Endodermal cell (in vitro differentiated cells): ENCODE results near the gene IMMP2L. TPM values are rescaled to one million over a fixed set of nuclear protein-coding genes. Genes with fewer than 3 reads are reported as not detected.

Experiments
- DNase-seq: peaks from one replicate; pipeline ENCODE4 v3.0.0-alpha.2; 2017
- H3K27ac ChIP-seq: 2 replicates; pipeline ENCODE4 v1.5.1; 2013; ENCODE audit warnings: mild to moderate bottlenecking, low read depth, low read length, moderate library complexity
- H3K27me3 ChIP-seq: 2 replicates; pipeline ENCODE4 v1.6.1; 2013; ENCODE audit warnings: mild to moderate bottlenecking, low read length, moderate library complexity; ENCODE audit not compliant: insufficient read depth, control insufficient read depth, poor library complexity, severe bottlenecking
- H3K36me3 ChIP-seq: 2 replicates; pipeline ENCODE4 v1.7.0; 2013; ENCODE audit warnings: mild to moderate bottlenecking, low read length, moderate library complexity; ENCODE audit not compliant: control insufficient read depth, insufficient read depth
- H3K4me1 ChIP-seq: one replicate; pipeline ENCODE4 v1.7.0; 2013; ENCODE audit warnings: low read length; ENCODE audit not compliant: control insufficient read depth, insufficient read depth
- H3K4me3 ChIP-seq: 2 replicates; pipeline ENCODE4 v1.5.1; 2013; ENCODE audit warnings: mild to moderate bottlenecking, low read length, moderate library complexity
- H3K9ac ChIP-seq: 2 replicates; pipeline ENCODE4 v1.6.1; 2013; ENCODE audit warnings: mild to moderate bottlenecking, low read length, moderate library complexity; ENCODE audit not compliant: poor library complexity, severe bottlenecking; ENCODE audit errors: extremely low read depth
- H3K9me3 ChIP-seq: 2 replicates; pipeline ENCODE4 v1.6.1; 2013; ENCODE audit warnings: mild to moderate bottlenecking, low read length, moderate library complexity; ENCODE audit not compliant: control insufficient read depth
- H3K27ac Mint-ChIP-seq: 2 replicates; pipeline ENCODE4 v1.8.0; 2020; ENCODE audit warnings: mixed read lengths
- H3K27me3 Mint-ChIP-seq: 2 replicates; pipeline ENCODE4 v1.8.0; 2021; ENCODE audit warnings: mild to moderate bottlenecking, mixed read lengths; ENCODE audit not compliant: insufficient read depth
- H3K36me3 Mint-ChIP-seq: 2 replicates; pipeline ENCODE4 v1.8.0; 2020; ENCODE audit warnings: low read depth, mixed read lengths
- H3K4me1 Mint-ChIP-seq: 2 replicates; pipeline ENCODE4 v1.8.0; 2020; ENCODE audit warnings: mixed read lengths
- H3K4me3 Mint-ChIP-seq: 2 replicates; pipeline ENCODE4 v1.8.0; 2020; ENCODE audit warnings: mild to moderate bottlenecking, moderate library complexity, mixed read lengths
- H3K9me3 Mint-ChIP-seq: 2 replicates; pipeline ENCODE4 v1.8.0; 2020; ENCODE audit warnings: mild to moderate bottlenecking, mixed read lengths
- WGBS, 2 experiments: methylation state at CpG; one replicate each; pipeline versions ENCODE4 v1.1.5 to v1.1.7; 2013; ENCODE audit warnings: missing lambda C conversion rate in 2 of 2, mixed read lengths in 1 of 2; ENCODE audit not compliant: insufficient coverage in 1 of 2, insufficient read length in 1 of 2; 5-methylcytosine and 5-hydroxymethylcytosine counted together
- total RNA-seq, 2 donors: library from RNA; stranded (reverse); fragmentation: NEBNext Ultra II Directional in 1 of 2; extraction: Animal tissue kit (Norgen Biotek cat#: 25700) in 1 of 2; gene quantifications; 2 replicates in 1 of 2; 3 replicates in 1 of 2; pipeline ENCODE4 v1.2.1, GENCODE V29; 2021
- TF ChIP-seq, protein P1 (sequence below): fragments of 200-600 bp; sonication (generic); conservative IDR thresholded peaks from 2 replicates; pipeline ENCODE4 v1.5.0; 2021; ENCODE audit warnings: antibody characterized with exemption, mild to moderate bottlenecking

The IMMP2L gene
- total RNA-seq, 2 donors from 2014 or later = 17.7 to 19.4 TPM

DNA sequence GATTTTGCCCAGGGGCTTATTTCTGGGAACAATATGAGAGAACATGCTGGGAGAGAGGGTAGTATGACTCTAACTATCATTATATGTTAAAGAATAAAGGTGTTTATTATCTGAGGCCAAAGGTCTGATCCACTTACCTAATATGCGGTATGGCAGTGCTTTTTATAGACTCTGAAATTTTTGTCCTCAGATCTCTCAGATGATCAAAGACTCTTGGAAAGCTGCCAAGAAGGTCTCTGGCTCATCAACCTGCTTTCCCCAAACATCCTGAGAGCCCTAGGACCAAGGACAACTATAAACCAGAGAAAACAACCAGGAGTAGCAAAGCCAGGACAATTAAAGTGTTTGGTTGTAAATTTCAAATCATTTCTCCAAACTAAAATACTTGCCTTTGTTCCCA is 727.1 kb downstream of the IMMP2L start:
- Histone ChIP-seq H3K9me3 (peaks cover 8% of the 10 kb centered on the region), H3K27me3 (no peaks in the 10 kb centered on the region), H3K4me3 (no peak overlapping the region), H3K9ac (no peak overlapping the region), H3K27ac (no peak overlapping the region), H3K36me3 (no peaks in the 10 kb centered on the region), H3K4me1 (no peaks in the 10 kb centered on the region)
- 97 to 100% methylated on average over 1 of the region's 1 CpG for WGBS, 2 experiments
- TF ChIP-seq, protein P1, sequence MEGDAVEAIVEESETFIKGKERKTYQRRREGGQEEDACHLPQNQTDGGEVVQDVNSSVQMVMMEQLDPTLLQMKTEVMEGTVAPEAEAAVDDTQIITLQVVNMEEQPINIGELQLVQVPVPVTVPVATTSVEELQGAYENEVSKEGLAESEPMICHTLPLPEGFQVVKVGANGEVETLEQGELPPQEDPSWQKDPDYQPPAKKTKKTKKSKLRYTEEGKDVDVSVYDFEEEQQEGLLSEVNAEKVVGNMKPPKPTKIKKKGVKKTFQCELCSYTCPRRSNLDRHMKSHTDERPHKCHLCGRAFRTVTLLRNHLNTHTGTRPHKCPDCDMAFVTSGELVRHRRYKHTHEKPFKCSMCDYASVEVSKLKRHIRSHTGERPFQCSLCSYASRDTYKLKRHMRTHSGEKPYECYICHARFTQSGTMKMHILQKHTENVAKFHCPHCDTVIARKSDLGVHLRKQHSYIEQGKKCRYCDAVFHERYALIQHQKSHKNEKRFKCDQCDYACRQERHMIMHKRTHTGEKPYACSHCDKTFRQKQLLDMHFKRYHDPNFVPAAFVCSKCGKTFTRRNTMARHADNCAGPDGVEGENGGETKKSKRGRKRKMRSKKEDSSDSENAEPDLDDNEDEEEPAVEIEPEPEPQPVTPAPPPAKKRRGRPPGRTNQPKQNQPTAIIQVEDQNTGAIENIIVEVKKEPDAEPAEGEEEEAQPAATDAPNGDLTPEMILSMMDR = no peak
- Mint-ChIP-seq H3K27ac (no peak overlapping the region), H3K36me3 (no peaks in the 10 kb centered on the region), H3K9me3 (no peaks in the 10 kb centered on the region), H3K4me3 (no peak overlapping the region), H3K27me3 (peaks cover 1% of the 10 kb centered on the region), H3K4me1 (peaks cover 7% of the 10 kb centered on the region)
- DNase-seq = no peak

DNA sequence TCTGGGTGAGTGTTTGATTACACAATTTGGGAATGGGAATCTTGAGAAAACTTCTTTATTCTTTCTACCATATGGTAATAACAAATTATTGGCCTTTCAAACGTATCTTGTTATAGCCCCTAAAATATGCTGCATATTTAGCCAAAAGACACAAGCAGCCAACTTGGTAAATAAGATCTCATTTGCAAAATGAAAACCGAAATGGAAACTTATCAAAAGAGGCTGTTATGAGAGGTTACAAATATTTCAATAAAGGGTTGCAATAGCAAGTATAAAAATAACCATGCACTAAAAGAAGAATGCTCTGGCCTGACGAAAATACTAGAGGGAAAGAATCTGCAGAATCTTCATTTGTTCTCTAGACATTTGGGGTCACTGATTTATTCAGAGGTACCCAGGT is 730.9 kb downstream of the IMMP2L start:
- Histone ChIP-seq H3K4me1 (no peaks in the 10 kb centered on the region), H3K36me3 (no peaks in the 10 kb centered on the region), H3K27ac (no peak overlapping the region), H3K27me3 (no peaks in the 10 kb centered on the region), H3K4me3 (no peak overlapping the region), H3K9me3 (no peaks in the 10 kb centered on the region), H3K9ac (no peak overlapping the region)
- H3K27ac Mint-ChIP-seq = no peak overlapping the region
- H3K27me3 Mint-ChIP-seq = no peaks in the 10 kb centered on the region
- H3K4me3 Mint-ChIP-seq = no peak overlapping the region
- peaks cover 6% of the 10 kb centered on the region for H3K4me1 Mint-ChIP-seq
- no peaks in the 10 kb centered on the region for H3K36me3 Mint-ChIP-seq
- 73 to 89% methylated on average over 1 to 3 of the region's 3 CpGs for WGBS, 2 experiments
- no peak for DNase-seq
- H3K9me3 Mint-ChIP-seq = no peaks in the 10 kb centered on the region
- TF ChIP-seq, protein P1 = no peak

DNA sequence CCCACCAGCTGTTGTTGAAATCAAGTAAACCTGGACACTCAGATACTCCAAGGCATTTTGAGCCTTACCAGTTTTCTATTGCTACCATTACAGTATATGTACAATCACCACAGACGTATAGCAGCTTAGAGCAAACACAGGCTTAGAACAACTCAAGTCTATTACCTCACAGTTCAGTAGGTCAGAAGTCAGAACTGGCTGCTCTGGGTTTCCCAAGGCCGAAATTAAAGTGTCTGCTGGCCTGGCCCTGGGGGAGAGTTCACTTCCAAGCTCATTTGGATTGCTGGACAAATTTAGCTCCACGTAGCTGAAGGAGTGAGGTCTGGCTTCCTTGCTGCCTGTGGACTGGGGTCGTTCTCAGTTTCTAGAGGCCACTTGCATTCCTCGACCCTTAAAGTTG is 731.5 kb downstream of the IMMP2L start:
- H3K27ac ChIP-seq = no peak overlapping the region
- Mint-ChIP-seq H3K36me3 (no peaks in the 10 kb centered on the region), H3K4me1 (no peaks in the 10 kb centered on the region), H3K4me3 (no peak overlapping the region), H3K9me3 (peaks cover 2% of the 10 kb centered on the region), H3K27me3 (no peaks in the 10 kb centered on the region), H3K27ac (no peak overlapping the region)
- DNase-seq = no peak
- WGBS, 2 experiments = 82 to 90% methylated on average over 2 to 5 of the region's 5 CpGs
- no peaks in the 10 kb centered on the region for H3K9me3 ChIP-seq
- no peak overlapping the region for H3K9ac ChIP-seq
- H3K4me1 ChIP-seq = no peaks in the 10 kb centered on the region
- TF ChIP-seq, protein P1 = no peak
- H3K36me3 ChIP-seq = no peaks in the 10 kb centered on the region
- no peaks in the 10 kb centered on the region for H3K27me3 ChIP-seq
- H3K4me3 ChIP-seq = no peak overlapping the region
